HCT116 (cell line): ENCODE measurements around the gene YWHAE. TPM values are rescaled to one million over a fixed set of nuclear protein-coding genes. Genes with fewer than 3 reads are reported as not detected.

Experiments
- ATAC-seq: fragments of 200-7000 bp; cut with Tn5 transposase; 2 replicates; pipeline ENCODE4 v1.9.1; 2020; ENCODE audit warnings: mild to moderate bottlenecking, moderate library complexity
- BruUV-seq: library from RNA; stranded (reverse); fragments of 400-500 nt; replicated peaks from 2 replicates; lab custom pipeline; 2021; lab: Mats Ljungman, UMichigan
- CTCF ChIA-PET: fragments of 300-600 bp; sonication (Branson Sonifier 250); formaldehyde crosslinking; loops from one replicate; lab custom pipeline; 2021; ENCODE audit warnings: antibody characterized with exemption; lab: Charles Lee
- POLR2A ChIA-PET: fragments of 300-600, 350-600 bp; sonication (Branson Sonifier 250); formaldehyde crosslinking; loops from one replicate; lab custom pipeline; 2021; ENCODE audit warnings: antibody characterized with exemption; lab: Charles Lee
- RAD21 ChIA-PET, 2 experiments: fragments of 300-600 bp; sonication (Branson Sonifier 250); formaldehyde crosslinking; loops; one replicate each; lab custom pipeline; 2023; ENCODE audit warnings: low total read pairs in 2 of 2; ENCODE audit not compliant: uncharacterized antibody in 2 of 2, unreplicated experiment in 2 of 2, low non-redundant PET in 1 of 2; lab: Charles Lee
- DNase-seq: peaks from one replicate; pipeline ENCODE4 v3.0.0-alpha.2; 2010; ENCODE audit warnings: low read depth, low spot score
- H2AFZ ChIP-seq: fragments of 200-600 bp; shearing (Covaris generic), sonication (generic); 2 replicates; pipeline ENCODE4 v1.6.1; 2017; ENCODE audit warnings: low read depth, mixed run types, mixed read lengths, antibody characterized with exemption, low read length; ENCODE audit not compliant: poor library complexity, severe bottlenecking
- H3K27ac ChIP-seq: 2 replicates; pipeline ENCODE4 v1.5.1; 2012; ENCODE audit warnings: low read depth, low read length
- H3K27me3 ChIP-seq: fragments of 200-600 bp; sonication (generic); 2 replicates; pipeline ENCODE4 v1.6.1; 2016; ENCODE audit warnings: mixed run types, low read length, mixed read lengths; ENCODE audit not compliant: insufficient read depth
- H3K36me3 ChIP-seq, 2 experiments: fragments of 200-500 bp in 1 of 2; fragments of 200-600 bp in 1 of 2; sonication (Bioruptor generic) in 1 of 2; sonication (generic) in 1 of 2; 2 replicates each; pipeline versions ENCODE4 v1.5.1 to v1.6.1; 2014 to 2016; ENCODE audit warnings: low read length in 2 of 2, inconsistent platforms in 1 of 2, mixed read lengths in 1 of 2, mixed run types in 1 of 2; ENCODE audit not compliant: insufficient read depth in 2 of 2, control insufficient read depth in 1 of 2
- H3K4me1 ChIP-seq, 2 experiments: fragments of 200-600 bp in 1 of 2; sonication (generic) in 1 of 2; 2 replicates each; pipeline versions ENCODE4 v1.5.1 to v1.6.1; 2012 to 2017; ENCODE audit warnings: low read length in 2 of 2, inconsistent platforms in 1 of 2, mild to moderate bottlenecking in 1 of 2, mixed read lengths in 1 of 2, mixed run types in 1 of 2, moderate library complexity in 1 of 2; ENCODE audit not compliant: insufficient read depth in 2 of 2, control insufficient read depth in 1 of 2
- H3K4me2 ChIP-seq: fragments of 200-600 bp; sonication (generic); 2 replicates; pipeline ENCODE4 v1.6.1; 2017; ENCODE audit warnings: mixed run types, low read length, mixed read lengths
- H3K4me3 ChIP-seq, 2 experiments: fragments of 200-600 bp in 1 of 2; sonication (generic) in 1 of 2; replicated peaks in 1 of 2; 2 replicates each; pipeline ENCODE4 v1.5.1; 2011 to 2016; ENCODE audit warnings: low read length in 2 of 2, control low read depth in 1 of 2, low read depth in 1 of 2, mild to moderate bottlenecking in 1 of 2, mixed read lengths in 1 of 2, mixed run types in 1 of 2
- H3K79me2 ChIP-seq: fragments of 200-600 bp; sonication (generic); 2 replicates; pipeline ENCODE4 v1.6.1; 2017; ENCODE audit warnings: mild to moderate bottlenecking, mixed run types, low read length, moderate library complexity, mixed read lengths; ENCODE audit not compliant: insufficient read depth
- H3K9ac ChIP-seq: fragments of 200-600 bp; sonication (generic); 2 replicates; pipeline ENCODE4 v1.6.1; 2016; ENCODE audit warnings: low read length, mixed read lengths
- H3K9me2 ChIP-seq: fragments of 200-600 bp; sonication (generic), shearing (Covaris generic); 2 replicates; pipeline ENCODE4 v1.6.1; 2017; ENCODE audit warnings: mixed run types, mild to moderate bottlenecking, moderate library complexity; ENCODE audit not compliant: insufficient read depth
- H3K9me3 ChIP-seq, 2 experiments: fragments of 200-500 bp in 1 of 2; fragments of 200-600 bp in 1 of 2; sonication (Bioruptor generic) in 1 of 2; sonication (generic) in 1 of 2; 2 replicates each; pipeline ENCODE4 v1.6.1; 2014 to 2017; ENCODE audit warnings: low read length in 2 of 2, mixed read lengths in 2 of 2, inconsistent platforms in 1 of 2, low read depth in 1 of 2, mild to moderate bottlenecking in 1 of 2, mixed run types in 1 of 2, moderate library complexity in 1 of 2; ENCODE audit not compliant: control insufficient read depth in 1 of 2, insufficient read depth in 1 of 2
- H4K20me1 ChIP-seq: fragments of 200-600 bp; sonication (generic), shearing (Covaris generic); 2 replicates; pipeline ENCODE4 v1.6.1; 2017; ENCODE audit warnings: mixed run types, mild to moderate bottlenecking, moderate library complexity; ENCODE audit not compliant: insufficient read depth
- ATF3 ChIP-seq: IDR thresholded peaks from 2 replicates; pipeline ENCODE4 v1.6.1; 2012
- CBX3 ChIP-seq: IDR thresholded peaks from 2 replicates; pipeline ENCODE4 v1.6.1; 2012; ENCODE audit warnings: low read depth
- EGR1 ChIP-seq: IDR thresholded peaks from 2 replicates; pipeline ENCODE4 v1.6.1; 2012; ENCODE audit warnings: low read depth
- EZH2 ChIP-seq: fragments of 200-600 bp; sonication (generic); IDR thresholded peaks from 2 replicates; pipeline ENCODE4 v1.6.1; 2017; ENCODE audit warnings: antibody characterized with exemption, mixed run types
- EZH2phosphoT487 ChIP-seq: fragments of 200-600 bp; IDR thresholded peaks from 2 replicates; pipeline ENCODE4 v1.6.1; 2018; ENCODE audit warnings: antibody characterized with exemption, borderline replicate concordance
- JUND ChIP-seq: IDR thresholded peaks from 2 replicates; pipeline ENCODE4 v1.6.1; 2012
- MAX ChIP-seq: IDR thresholded peaks from 2 replicates; pipeline ENCODE4 v1.6.1; 2012
- POLR2A ChIP-seq: IDR thresholded peaks from 2 replicates; pipeline ENCODE4 v1.7.0; 2011; ENCODE audit warnings: borderline replicate concordance; ENCODE audit not compliant: insufficient read depth, insufficient read length; ENCODE audit errors: extremely low read depth
- POLR2AphosphoS5 ChIP-seq: IDR thresholded peaks from 2 replicates; pipeline ENCODE4 v1.6.1; 2011; ENCODE audit warnings: mild to moderate bottlenecking, low read depth, low read length, moderate library complexity
- RAD21 ChIP-seq: IDR thresholded peaks from 2 replicates; pipeline ENCODE4 v1.6.1; 2012; ENCODE audit warnings: low read depth, mild to moderate bottlenecking
- REST ChIP-seq: IDR thresholded peaks from 2 replicates; pipeline ENCODE4 v1.6.1; 2012; ENCODE audit warnings: low read depth
- SIN3A ChIP-seq: IDR thresholded peaks from 2 replicates; pipeline ENCODE4 v1.6.1; 2012; ENCODE audit warnings: low read depth
- SRF ChIP-seq: IDR thresholded peaks from 2 replicates; pipeline ENCODE4 v1.6.1; 2012; ENCODE audit warnings: low read depth
- TCF7L2 ChIP-seq: IDR thresholded peaks from 2 replicates; pipeline ENCODE4 v1.7.0; 2011; ENCODE audit warnings: borderline replicate concordance, inconsistent platforms; ENCODE audit not compliant: insufficient read depth, insufficient read length; ENCODE audit errors: extremely low read depth
- YY1 ChIP-seq: IDR thresholded peaks from 2 replicates; pipeline ENCODE4 v1.6.1; 2011; ENCODE audit warnings: low read length, low read depth, moderate library complexity, mild to moderate bottlenecking; ENCODE audit not compliant: insufficient replicate concordance; ENCODE audit errors: extremely low read depth
- ZBTB33 ChIP-seq: IDR thresholded peaks from 2 replicates; pipeline ENCODE4 v1.6.1; 2011; ENCODE audit warnings: mild to moderate bottlenecking, low read length, moderate library complexity; ENCODE audit not compliant: insufficient replicate concordance; ENCODE audit errors: extremely low read depth
- ZFX ChIP-seq: fragments of 450-650 bp; IDR thresholded peaks from 2 replicates; pipeline ENCODE4 v1.6.1; 2017
- ZNF274 ChIP-seq: fragments of 200-500 bp; sonication (Bioruptor generic); IDR thresholded peaks from 2 replicates; pipeline ENCODE4 v1.6.1; 2014; ENCODE audit warnings: mild to moderate bottlenecking, low read depth, low read length, inconsistent platforms
- intact Hi-C: fragments of 100-400 bp; cut with micrococcal nuclease; formaldehyde crosslinking; loops from 2 replicates; pipeline ENCODE4 v1.10.0; 2022
- total RNA-seq: library from RNA; stranded (reverse); gene quantifications from one replicate; pipeline ENCODE4 v1.2.1, GENCODE V29; 2021; ENCODE audit not compliant: unreplicated experiment

The YWHAE gene
- total RNA-seq, 1 experiment from 2014 or later, result 735 TPM

GRCh38 chr17:1374431-1375177, 25.4 kb downstream of the YWHAE start:
- CTCF ChIA-PET, result no interaction called here
- BruUV-seq, result no TSS peak

More at GRCh38 chr17:1374431-1375177, 25.4 kb downstream of the YWHAE start:
- peaks cover under 1 to 18% of the 10 kb centered on the region in 2 experiments; a peak in 2 of 4 replicates for H3K4me1 ChIP-seq
- H3K36me3 ChIP-seq, result peaks cover 0 to 2% of the 10 kb centered on the region in 2 experiments; a peak in 2 of 4 replicates
- no peak overlapping the region for H3K9ac ChIP-seq
- ChIA-PET POLR2A (no interaction called here), RAD21 (no interaction called here)
- peaks cover 100% of the 10 kb centered on the region for H3K79me2 ChIP-seq
- H3K9me2 ChIP-seq, result no peaks in the 10 kb centered on the region
- H3K27me3 ChIP-seq, result no peaks in the 10 kb centered on the region
- no peak overlapping the region for H3K4me2 ChIP-seq
- H2AFZ ChIP-seq, result no peak overlapping the region
- peaks cover 75% of the 10 kb centered on the region for H4K20me1 ChIP-seq
- no peak for TF ChIP-seq SRF
- no peak for TF ChIP-seq TCF7L2
- TF ChIP-seq SIN3A, result no peak
- TF ChIP-seq ATF3, result no peak
- TF ChIP-seq EZH2phosphoT487, result no peak
- TF ChIP-seq ZFX, result no peak
- no peak for TF ChIP-seq CBX3
- TF ChIP-seq YY1, result no peak
- TF ChIP-seq POLR2AphosphoS5, result no peak
- TF ChIP-seq RAD21, result no peak
- no peak for TF ChIP-seq ZNF274
- no peak for TF ChIP-seq JUND
- TF ChIP-seq EZH2, result no peak
- TF ChIP-seq REST, result no peak
- no peak for TF ChIP-seq POLR2A
- TF ChIP-seq ZBTB33, result no peak
- TF ChIP-seq MAX, result no peak
- TF ChIP-seq EGR1, result no peak
- no peak overlapping the region for H3K27ac ChIP-seq
- no peak overlapping the region for H3K4me3 ChIP-seq
- ATAC-seq (no peak), DNase-seq (no peak)
- H3K9me3 ChIP-seq, result no peaks in the 10 kb centered on the region
- intact Hi-C loops, result no loop called here
